Stimulated activated CD8-positive, alpha-beta memory T cell treated with anti-CD3 and anti-CD28 coated beads, Interleukin-15, amount 100 ng/mL, for 48 hours (primary cell): ENCODE data around the gene COL23A1.

Source experiments
- DNase-seq, 2 donors: peaks; one replicate each; pipeline ENCODE4 v3.0.0-alpha.2; 2020; ENCODE audit warnings: low read depth in 2 of 2

Gene COL23A1

DNA sequence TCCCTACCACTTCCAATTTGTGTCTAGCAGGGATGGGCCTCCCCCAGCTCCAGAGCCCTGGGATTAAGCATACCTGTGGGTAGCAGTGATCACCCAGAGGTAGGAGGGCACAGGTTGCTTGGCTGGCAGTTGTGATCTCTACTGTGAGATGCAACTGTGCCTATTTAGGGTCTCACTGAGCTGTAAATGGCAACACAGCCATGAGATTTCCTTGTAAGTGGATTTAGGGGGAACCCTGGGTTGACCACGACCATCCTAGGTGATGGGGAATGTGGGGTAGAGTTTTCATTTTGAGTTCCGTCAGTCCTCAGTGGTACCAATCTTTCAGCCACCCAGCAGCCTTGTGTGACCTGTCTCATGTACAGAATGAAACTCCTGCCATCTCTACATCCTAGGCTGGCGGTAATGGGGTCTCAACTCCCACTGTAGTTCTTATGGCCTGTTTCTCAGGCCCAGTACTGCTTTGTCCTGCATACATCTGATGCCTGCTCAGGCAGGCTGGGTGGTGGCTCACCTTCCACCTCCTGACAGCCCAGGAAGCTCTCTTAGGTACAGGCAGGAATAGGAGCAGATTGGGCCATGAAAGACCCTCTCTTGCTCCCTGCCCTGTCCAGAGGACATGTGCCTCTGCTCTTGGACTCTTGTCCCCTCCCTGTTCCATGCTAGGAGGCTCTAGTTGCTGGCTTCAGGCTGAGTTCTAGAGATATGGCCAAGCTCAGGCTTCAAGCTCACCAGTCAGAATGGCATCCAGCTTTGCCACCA, 377.8 kb downstream of the COL23A1 start:
- no peak for DNase-seq

DNA sequence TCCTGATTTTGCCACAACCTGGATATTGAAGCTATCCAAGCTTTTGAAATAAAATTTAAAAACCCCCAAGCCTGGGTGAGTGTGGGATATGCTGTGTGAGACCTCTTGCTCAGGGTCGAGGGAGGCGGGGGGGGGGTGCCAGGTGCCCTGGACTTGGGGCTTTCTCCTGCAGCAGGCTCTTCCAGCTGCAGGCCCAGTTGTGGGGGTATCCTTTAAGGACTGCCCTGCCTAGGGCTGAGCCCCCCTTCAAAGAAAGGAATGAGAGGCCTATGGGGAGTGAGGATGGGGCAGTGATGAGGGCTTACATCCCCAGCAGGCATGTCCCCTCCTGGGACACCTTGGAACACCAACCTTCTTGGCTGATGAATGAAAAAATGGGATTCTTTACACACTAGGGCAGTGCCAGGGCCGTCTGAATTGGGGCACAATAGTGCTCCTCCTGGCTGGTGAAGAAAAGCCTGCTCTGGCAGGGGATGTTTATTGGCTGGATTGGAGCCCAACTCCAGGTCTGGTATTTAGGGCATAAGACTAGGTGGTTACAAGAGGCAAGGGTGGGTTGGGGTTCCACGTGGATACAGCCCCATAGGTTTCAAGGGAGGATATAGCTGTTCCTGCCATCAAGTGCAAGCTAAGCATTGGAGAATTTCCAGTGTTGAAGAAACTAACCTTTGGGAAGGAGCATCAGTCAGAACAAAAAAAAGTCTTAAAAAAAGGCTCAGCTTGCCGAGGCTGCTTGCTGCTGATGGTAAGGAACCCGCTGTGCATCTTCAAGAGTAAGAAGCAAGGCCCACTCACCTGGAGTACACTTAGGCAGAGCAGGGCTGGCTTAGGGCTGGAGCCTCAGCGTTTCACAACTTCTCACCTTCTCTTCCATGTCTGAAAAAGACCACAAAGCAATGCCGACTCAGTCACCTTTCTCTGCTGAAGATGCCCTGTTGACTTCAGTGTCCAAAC, 378.8 kb downstream of the COL23A1 start:
- no peak for DNase-seq

DNA sequence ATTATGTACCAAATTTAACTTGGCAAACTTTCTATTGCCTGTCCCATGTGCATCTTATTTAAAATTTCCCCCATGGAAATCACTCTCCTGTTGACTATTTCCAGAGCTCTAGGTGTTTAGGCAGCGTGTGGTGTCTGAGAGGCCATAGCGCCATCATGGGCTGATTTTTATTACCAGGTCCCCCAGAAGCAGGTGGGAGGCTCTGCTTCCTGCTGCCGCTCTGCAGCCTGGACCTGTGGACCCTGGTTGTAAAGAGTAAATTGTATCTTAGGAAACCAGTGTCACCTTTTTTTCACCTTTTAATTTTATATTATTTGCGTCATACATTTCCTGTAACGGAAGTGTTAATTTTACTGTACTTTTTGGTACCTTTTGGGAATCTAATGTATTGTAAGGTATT, 379.5 kb downstream of the COL23A1 start:
- no peak for DNase-seq

DNA sequence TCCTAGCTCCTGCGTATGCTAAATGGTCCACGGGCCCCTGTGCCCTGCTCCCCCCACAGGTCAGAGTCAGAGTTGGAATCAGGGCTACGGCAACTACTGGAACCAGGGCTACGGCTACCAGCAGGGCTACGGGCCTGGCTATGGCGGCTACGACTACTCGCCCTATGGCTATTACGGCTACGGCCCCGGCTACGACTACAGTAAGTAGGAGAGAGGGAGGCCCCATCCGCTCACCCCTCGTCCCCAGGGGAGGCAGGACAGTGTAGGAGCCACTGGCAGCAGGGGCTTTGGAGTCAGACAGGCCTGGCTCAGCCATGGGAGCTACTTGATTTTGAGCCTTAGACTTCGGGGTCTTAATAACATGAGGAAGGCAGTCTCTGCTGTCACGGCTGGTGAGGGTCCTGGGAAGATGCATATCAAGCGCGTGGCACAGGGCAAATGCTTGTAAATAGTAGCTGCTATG, 380.1 kb downstream of the COL23A1 start:
- DNase-seq = no peak

DNA sequence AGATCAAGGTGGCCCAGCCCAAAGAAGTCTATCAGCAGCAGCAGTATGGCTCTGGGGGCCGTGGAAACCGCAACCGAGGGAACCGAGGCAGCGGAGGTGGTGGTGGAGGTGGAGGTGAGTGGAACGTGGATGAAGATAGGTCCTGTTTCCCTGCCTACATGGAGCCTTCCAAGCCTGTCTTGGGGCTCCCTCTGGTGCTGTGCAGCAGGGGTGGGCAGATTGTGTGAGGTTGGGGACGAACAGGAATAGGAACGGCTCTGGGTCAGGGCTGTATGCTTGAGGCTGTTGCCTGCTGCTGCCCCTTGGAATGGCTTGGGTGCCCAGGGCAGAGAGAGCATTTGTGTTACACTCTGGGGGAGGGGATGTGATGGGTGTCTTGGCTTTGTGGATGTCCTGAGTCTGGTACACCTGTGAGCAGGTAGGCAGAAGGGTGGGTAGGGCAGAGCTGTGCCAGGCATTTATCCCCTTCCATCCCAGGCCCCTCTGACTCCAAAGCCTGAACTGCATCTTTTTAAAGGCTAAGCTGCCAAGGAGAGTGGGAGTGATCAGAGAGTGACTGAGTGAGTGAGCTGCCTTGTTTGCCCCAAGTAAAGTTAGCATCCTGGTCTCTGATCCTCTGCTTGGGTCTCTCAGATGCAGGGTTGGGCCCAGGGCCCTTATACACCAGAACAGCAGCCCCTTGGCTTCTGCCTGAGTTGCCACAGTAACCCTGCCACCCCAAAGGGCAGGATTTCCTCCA, 380.7 kb downstream of the COL23A1 start:
- DNase-seq = no peak

DNA sequence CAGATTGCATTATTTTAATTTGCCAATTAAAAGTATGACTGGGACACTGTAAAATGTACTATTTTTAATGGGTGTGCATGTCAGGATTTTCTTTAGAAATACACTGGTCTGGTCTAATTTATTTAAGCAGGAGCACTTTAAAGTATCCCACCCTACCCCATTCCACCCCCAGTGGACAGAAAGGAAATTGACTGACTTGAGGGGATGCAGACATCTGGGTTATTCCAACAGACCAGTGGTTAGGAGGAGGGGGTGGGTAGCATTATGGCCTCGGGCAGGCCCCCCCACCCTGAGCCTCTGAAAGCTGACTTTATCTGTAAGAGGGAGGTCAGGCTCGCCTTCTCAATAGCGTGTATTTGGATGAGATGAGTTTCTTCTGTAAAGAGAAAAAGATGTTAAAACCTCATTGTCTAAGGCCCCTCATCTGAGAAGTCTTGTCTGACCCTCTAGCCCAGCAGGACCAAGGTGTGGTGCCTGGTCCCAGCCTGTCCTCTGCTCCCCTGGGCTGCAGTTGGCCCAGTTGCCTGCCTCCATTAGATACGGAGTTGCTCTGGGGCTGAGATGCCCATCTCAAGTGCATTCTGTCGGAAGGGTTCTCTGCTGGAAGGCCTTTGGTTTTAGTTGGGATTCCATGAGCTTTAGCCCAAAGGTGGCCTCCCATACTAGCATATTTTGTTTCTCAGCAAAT, 381.5 kb downstream of the COL23A1 start:
- no peak for DNase-seq

GRCh38 chr5:178207917-178208280, 382.3 kb downstream of the COL23A1 start:
- no peak for DNase-seq

DNA sequence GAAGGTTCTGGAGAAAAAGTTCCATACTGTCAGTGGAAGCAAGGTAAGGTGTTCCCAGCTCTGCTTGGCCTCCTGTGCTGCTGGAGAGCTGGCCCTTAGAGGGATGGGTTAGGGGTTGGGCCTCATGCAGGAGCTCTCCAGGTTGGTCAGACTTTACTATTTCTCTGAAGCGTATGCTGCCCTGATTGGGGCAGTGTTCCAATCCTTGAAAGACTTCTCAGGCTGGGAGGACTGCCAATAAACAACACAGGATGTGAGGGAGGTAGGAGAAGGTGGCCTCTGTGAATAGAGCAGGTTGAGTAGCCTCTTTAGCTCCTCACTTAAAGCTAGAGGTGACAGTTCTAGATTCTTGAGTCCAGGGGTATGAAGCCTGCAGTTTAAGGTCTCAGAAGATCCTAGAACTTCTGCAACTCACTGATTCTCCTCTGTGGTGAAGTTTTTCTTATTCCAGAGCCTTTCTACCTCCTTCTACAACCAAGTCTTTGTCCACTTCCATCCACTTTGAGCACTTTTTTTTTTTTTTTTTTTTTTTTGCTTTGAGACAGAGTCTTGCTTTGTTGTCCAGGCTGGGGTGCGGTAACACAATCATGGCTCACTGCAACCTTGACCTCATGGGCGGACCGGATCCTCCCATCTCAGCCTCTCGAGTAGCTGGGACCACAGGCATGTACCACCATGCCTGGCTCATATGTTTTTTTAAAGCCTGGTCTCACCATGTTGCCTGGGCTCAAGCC, 382.8 kb downstream of the COL23A1 start:
- no peak for DNase-seq

DNA sequence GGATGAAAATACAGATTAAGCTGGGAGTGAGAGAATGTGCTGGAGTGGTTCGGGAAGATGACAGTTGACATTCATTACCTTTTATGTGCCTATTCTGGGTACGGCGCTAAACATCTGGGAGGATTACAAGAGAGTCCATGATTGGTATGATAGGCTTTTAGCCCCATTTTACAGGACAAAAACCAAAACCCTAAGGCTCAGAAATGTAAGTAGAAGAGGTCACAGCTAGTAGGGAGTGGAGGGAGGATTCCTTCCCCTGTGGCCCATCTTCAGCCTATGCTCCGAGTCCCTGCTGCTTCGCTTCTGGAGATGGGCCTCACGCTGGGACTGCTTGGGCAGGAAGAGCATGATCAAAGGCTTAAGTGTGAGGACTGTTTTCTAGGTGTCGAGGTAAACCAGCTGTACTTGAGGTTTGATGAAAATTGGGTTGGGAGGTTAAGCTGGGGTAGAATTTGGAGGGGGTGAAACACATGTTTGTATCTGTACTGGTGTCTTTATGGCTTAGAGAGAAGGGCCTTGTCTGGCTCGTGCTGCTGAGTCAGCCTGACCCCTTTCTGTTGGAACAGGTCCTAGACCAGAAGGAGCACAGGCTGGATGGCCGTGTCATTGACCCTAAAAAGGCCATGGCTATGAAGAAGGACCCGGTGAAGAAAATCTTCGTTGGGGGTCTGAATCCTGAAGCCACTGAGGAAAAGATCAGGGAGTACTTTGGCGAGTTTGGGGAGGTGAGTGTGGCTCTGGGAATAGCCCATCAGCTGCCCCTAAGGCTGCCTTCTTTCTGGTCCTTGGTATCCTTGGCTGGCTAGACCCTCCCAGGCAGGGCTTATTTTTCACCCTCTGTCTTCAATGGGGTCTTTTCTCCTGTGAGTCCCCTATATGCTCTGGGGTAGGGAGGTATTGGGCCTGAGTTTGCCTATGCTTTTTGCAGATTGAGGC, 383.8 kb downstream of the COL23A1 start:
- DNase-seq = no peak

- no peak for DNase-seq
These were observed 384.5 kb downstream of the COL23A1 start for GRCh38 chr5:178205749-178206047.

DNA sequence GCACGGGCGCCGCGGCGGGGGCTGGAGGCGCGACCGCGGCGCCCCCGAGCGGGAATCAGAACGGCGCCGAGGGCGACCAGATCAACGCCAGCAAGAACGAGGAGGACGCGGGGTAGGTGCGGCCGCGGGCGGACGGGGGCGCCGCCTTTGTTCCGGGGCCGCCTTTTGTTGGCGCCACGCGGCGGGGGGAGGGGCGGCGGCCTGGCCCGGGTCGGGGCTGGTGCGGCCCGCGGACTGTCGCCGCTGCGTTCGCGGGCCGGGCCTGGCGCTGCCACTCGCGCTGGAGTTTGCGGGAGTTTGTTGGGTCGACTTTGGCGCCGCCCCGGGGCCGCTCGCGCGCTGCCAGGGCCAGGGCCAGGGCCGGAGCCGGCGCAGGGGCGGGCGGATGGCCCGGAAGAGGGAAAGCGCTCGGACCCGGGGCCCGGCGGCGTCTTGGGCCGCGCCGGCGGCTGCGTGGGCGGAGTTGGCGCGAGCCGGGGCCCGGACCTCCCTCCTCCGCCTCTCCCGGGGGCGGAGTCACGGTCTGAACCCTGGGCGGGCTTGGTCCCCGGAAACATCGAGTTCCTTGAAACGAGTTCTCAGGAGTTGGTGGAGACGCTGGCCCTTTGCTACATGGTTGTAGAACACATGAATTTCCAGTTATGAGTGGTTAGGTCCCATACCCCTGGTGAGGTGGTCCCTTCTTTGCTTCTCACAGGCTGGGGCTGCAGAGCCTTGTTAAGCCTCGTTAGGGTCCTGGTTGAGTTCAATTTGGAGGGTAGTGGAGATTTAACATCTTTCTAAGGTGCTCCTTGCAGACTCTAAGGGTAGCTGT, 385.1 kb downstream of the COL23A1 start:
- DNase-seq = peak; percentile 74 to 75

DNA sequence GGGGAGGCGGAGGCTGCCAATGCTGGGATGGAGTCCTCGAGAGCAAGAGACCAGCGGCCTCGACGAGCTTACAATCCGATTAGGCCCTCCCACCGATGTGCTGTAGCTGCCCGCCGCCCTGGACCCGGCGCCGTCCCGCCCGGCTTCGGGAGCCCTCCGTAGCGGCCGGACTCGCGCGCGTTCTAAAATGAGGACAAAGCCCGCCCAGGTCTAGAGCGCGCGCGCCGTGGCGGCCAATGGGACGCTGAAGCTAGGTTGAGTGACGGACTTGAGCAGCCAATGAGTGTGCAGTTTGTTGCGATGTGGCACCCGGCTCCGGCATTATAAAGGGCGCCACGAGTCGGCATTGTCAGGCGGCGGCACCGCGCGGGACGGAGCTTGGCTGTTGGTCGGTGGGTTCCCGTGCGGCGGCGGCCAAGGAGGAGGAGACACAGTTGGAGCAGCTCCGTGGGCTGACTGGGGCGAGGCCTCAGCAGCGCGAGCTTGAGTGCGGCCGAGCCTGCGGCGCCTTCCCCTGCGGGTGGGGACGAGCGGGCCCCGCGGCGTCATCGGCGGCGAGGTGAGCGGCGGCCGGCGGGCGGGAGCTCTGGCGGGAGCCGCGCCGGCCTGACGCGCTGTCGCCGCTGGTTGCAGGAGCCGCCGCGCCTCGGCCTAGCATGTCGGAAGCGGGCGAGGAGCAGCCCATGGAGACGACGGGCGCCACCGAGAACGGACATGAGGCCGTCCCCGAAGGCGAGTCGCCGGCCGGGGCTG, 385.8 kb downstream of the COL23A1 start, which contains the start of gene HNRNPAB:
TSS of gene HNRNPAB (plus strand) at position 352 of the 753 bp plus-strand sequence. CDS start at position 657, 305 bp downstream.
- DNase-seq = peak; percentile 88 to 89

DNA sequence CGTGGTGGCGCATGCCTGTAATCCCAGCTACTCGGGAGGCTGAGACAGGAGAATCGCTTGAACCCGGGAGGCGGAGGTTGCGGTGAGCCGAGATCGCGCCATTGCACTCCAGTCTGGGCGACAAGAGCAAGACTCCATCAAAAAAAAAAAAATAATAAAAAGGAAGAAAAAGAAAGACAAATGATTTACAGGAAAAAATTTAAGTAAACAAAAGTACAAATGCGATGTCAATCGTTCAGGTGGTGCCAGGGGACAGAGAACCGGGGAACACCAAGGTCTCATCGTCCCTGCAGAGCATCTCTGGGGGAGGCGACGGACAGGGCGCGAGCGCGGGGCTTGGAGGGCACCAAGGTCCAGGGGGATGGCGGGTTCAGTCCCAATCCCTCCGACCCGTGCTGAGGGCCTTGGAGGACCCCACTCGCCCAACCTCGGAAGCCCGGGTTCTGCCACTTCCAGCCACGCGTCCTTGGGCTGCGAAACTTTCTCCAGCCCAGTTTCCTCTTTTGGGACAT, 386.5 kb downstream of the COL23A1 start:
- DNase-seq = no peak

GRCh38 chr5:178202541-178202940, 387.7 kb downstream of the COL23A1 start:
- DNase-seq = no peak

DNA sequence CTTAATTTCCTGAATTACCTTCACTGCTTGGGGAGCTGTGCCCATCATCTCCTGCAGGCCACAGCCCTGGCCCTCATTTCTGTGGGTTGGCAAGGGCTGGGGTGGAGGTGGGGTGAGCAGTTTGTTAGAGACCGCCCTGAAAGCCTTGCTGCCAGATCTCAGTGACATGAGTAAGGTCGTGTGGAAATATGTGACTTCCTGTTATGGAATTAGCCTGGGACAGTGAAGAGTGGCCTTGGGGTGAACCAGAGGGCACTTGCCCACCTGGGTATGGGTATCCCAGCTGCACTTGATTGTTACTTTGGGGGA, 388.3 kb downstream of the COL23A1 start:
- no peak for DNase-seq

DNA sequence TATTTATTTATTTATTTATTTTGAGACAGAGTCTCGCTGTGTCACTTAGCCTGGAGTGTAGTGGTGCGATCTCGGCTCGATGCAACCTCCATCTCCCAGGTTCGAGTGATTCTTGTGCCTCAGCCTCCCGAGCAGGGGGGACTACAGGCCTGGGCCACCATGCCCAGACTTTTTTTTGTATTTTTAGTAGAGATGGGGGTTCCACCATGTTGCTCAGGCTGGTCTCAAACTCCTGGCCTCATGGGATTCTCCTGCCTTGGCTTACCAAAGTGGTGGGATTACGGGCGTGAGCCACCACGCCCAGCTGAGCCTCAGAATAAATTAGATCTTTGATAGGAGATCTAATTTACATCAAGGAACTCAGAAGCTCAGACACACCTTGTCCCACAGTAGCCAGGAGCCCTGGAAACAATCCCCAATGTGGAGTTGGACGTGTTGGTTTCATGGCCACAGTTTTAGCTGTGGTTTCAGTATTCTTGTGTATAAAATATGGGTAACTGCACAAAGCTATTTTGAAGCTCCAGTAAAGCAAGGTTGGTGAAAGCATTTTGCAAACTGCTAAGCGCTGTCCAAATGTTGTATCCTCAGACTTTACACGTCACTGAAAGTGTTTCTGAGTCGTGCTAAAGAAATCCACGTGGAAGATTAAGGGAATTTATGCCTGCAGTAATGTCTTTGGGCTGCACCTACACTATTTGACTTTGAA, 388.8 kb downstream of the COL23A1 start:
- DNase-seq = no peak
